Natural killer cell (primary cell): Measurements from ENCODE around the gene MAX. TPM values are rescaled to one million over a fixed set of nuclear protein-coding genes. Genes with fewer than 3 reads are reported as not detected.
"Not testable (repeated sequence)": the region's sequence is repeated elsewhere in the genome, so short reads cannot be mapped to it uniquely, and the experiment has no call there.

Source experiments
- ATAC-seq, 3 donors: fragments of 150-1000 bp in 2 of 3; fragments of 200-7000 bp in 1 of 3; cut with Tn5 transposase; 1 replicate in 1 of 3; 2 replicates in 2 of 3; pipeline ENCODE4 v1.10.0; 2021; ENCODE audit warnings: mild to moderate bottlenecking in 2 of 3, moderate library complexity in 2 of 3
- DNase-seq, 2 donors: peaks; one replicate each; pipeline versions ENCODE4 v3.0.0 to v3.0.0-alpha.2; 2013 to 2021; ENCODE audit warnings: mixed read lengths in 1 of 2
- H3K27ac ChIP-seq: one replicate; pipeline ENCODE4 v1.5.1; 2013; ENCODE audit warnings: mild to moderate bottlenecking, low read length
- H3K27me3 ChIP-seq: one replicate; pipeline ENCODE4 v1.6.1; 2013; ENCODE audit warnings: low read length; ENCODE audit not compliant: control insufficient read depth, insufficient read depth
- H3K36me3 ChIP-seq: one replicate; pipeline ENCODE4 v1.6.1; 2013; ENCODE audit warnings: low read length; ENCODE audit not compliant: control insufficient read depth, insufficient read depth
- H3K4me1 ChIP-seq: one replicate; pipeline ENCODE4 v1.6.1; 2013; ENCODE audit warnings: low read length; ENCODE audit not compliant: control insufficient read depth, insufficient read depth
- H3K4me3 ChIP-seq: one replicate; pipeline ENCODE4 v1.5.1; 2013; ENCODE audit warnings: low read length
- H3K9me3 ChIP-seq: one replicate; pipeline ENCODE4 v1.6.1; 2013; ENCODE audit warnings: low read length; ENCODE audit not compliant: control insufficient read depth, insufficient read depth
- H3K27ac Mint-ChIP-seq, 2 donors: one replicate each; pipeline ENCODE4 v1.8.0; 2022; ENCODE audit warnings: mild to moderate bottlenecking in 2 of 2, mixed read lengths in 2 of 2, moderate library complexity in 1 of 2
- H3K27me3 Mint-ChIP-seq, 2 donors: one replicate each; pipeline ENCODE4 v1.8.0; 2022; ENCODE audit warnings: low read depth in 2 of 2, mixed read lengths in 2 of 2
- H3K36me3 Mint-ChIP-seq: one replicate; pipeline ENCODE4 v1.8.0; 2022; ENCODE audit warnings: mixed read lengths
- H3K4me1 Mint-ChIP-seq, 2 donors: one replicate each; pipeline ENCODE4 v1.8.0; 2022; ENCODE audit warnings: mixed read lengths in 2 of 2
- H3K4me3 Mint-ChIP-seq: one replicate; pipeline ENCODE4 v1.8.0; 2022; ENCODE audit warnings: mild to moderate bottlenecking, moderate library complexity, mixed read lengths
- H3K9me3 Mint-ChIP-seq, 2 donors: one replicate each; pipeline ENCODE4 v1.8.0; 2022; ENCODE audit warnings: mixed read lengths in 2 of 2
- CTCF ChIP-seq: fragments of 200-600 bp; IDR thresholded peaks from one replicate; pipeline ENCODE4 v1.8.0; 2022; ENCODE audit warnings: antibody characterized with exemption
- WGBS: methylation state at CpG from one replicate; pipeline ENCODE4 v1.1.7; 2013; ENCODE audit warnings: missing lambda C conversion rate; ENCODE audit not compliant: insufficient coverage; 5-methylcytosine and 5-hydroxymethylcytosine counted together
- intact Hi-C: fragments of 100-400 bp; cut with micrococcal nuclease; formaldehyde crosslinking; loops from one replicate; pipeline ENCODE4 v1.14.2; 2022
- total RNA-seq, 4 donors: library from RNA; stranded (reverse); fragments of 120-200 nt in 1 of 4; gene quantifications; one replicate each; pipeline versions ENCODE4 v1.2.3 to v1.2.4, GENCODE V29; 2013 to 2022

The MAX gene
- total RNA-seq, 3 donors from 2014 or later (not counting 1 experiment from before 2014, with no cell fraction given): 162 to 208 (median 191) TPM

- intact Hi-C loops: no loop called here
- H3K4me3 ChIP-seq: no peak overlapping the region
These were observed 6.6 kb downstream of the MAX start for GRCh38 chr14:65095633-65096205.

GRCh38 chr14:65092349-65092748 is 10.0 kb downstream of the MAX start:
- H3K27ac Mint-ChIP-seq: no peak overlapping the region
- Histone ChIP-seq H3K27ac (no peak overlapping the region), H3K36me3 (peaks cover 79% of the 10 kb centered on the region), H3K9me3 (no peaks in the 10 kb centered on the region), H3K27me3 (no peaks in the 10 kb centered on the region), H3K4me1 (peaks cover 12% of the 10 kb centered on the region), H3K4me3 (no peak overlapping the region)
- H3K36me3 Mint-ChIP-seq: peaks cover 11% of the 10 kb centered on the region
- DNase-seq (no peak), ATAC-seq (no peak)
- no peak overlapping the region for H3K4me3 Mint-ChIP-seq
- H3K4me1 Mint-ChIP-seq: peaks cover 55 to 58% of the 10 kb centered on the region in 2 donors
- intact Hi-C loops: no loop called here
- no peak for TF ChIP-seq CTCF
- no peaks in the 10 kb centered on the region for H3K27me3 Mint-ChIP-seq
- 100% methylated on average over 2 of the region's 2 CpGs for WGBS
- H3K9me3 Mint-ChIP-seq: no peaks in the 10 kb centered on the region

More at GRCh38 chr14:65095633-65096205, 6.6 kb downstream of the MAX start:
- H3K9me3 Mint-ChIP-seq: no peaks in the 10 kb centered on the region
- Histone ChIP-seq H3K4me1 (peaks cover 19% of the 10 kb centered on the region), H3K27me3 (no peaks in the 10 kb centered on the region), H3K36me3 (peaks cover 48% of the 10 kb centered on the region), H3K27ac (no peak overlapping the region), H3K9me3 (no peaks in the 10 kb centered on the region)
- H3K27me3 Mint-ChIP-seq: no peaks in the 10 kb centered on the region
- H3K4me3 Mint-ChIP-seq: peak overlapping the region; percentile 52
- no peak for TF ChIP-seq CTCF
- 55% methylated on average over 3 of the region's 3 CpGs for WGBS
- peak overlapping the region; percentile 76 to 94 for H3K27ac Mint-ChIP-seq
- ATAC-seq (no peak), DNase-seq (no peak)
- H3K4me1 Mint-ChIP-seq: peaks cover 74 to 79% of the 10 kb centered on the region in 2 donors
- H3K36me3 Mint-ChIP-seq: peaks cover 11% of the 10 kb centered on the region

DNA sequence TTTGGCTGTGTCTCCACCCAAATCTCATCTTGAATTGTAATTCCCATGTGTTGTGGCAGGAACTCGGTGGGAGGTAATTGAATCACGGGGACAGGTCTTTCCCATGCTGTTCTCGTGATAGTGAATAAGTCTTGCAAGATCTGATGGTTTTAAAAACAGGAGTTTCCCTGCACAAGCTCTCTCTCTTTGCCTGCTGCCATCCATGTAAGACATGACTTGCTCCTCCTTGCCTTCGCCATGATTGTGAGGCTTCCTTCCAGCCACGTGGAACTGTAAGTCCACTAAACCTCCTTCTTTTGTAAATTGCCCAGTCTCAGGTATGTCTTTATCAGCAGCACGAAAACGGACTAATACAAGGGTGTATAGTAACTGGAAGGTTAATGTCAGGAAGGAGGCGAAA is 14.5 kb downstream of the MAX start:
- peaks cover 39 to 53% of the 10 kb centered on the region in 2 donors for H3K4me1 Mint-ChIP-seq

DNA sequence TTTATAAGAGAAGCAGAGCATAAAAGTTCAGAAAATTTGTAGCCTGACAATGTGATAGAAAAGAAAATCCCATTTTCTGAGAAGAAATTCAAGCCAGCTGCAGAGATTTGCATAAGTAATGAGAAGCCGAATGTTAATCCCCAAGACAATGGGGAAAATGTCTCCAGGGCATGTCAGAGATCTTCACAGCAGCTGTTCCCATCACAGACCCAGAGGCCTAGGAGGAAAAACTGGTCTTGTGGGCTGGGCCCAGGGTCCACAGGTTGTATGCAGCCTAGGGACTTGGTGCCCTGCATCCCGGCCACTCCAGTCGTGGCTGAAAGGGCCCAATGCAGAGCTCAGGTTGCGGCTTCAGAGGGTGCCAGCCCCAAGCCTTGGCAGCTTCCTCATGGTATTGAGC is 15.6 kb downstream of the MAX start:
- H3K9me3 ChIP-seq, H3K9me3 Mint-ChIP-seq, H3K4me3 Mint-ChIP-seq, H3K27ac ChIP-seq, ATAC-seq, H3K4me3 ChIP-seq, intact Hi-C loops, H3K27me3 Mint-ChIP-seq, DNase-seq, H3K27me3 ChIP-seq, H3K4me1 ChIP-seq: not testable (repeated sequence)
- Mint-ChIP-seq H3K36me3 (peaks cover 29% of the 10 kb centered on the region), H3K27ac (peak overlapping the region; percentile 3), H3K4me1 (peaks cover 50 to 64% of the 10 kb centered on the region in 2 donors)
- H3K36me3 ChIP-seq: peaks cover 87% of the 10 kb centered on the region
- 96% methylated on average over 4 of the region's 4 CpGs for WGBS

More for the DNA sequence above, 14.5 kb downstream of the MAX start:
- H3K4me3 Mint-ChIP-seq, H3K27ac ChIP-seq, H3K9me3 ChIP-seq, H3K4me3 ChIP-seq, ATAC-seq, H3K9me3 Mint-ChIP-seq, H3K27me3 ChIP-seq, H3K27me3 Mint-ChIP-seq, DNase-seq, intact Hi-C loops, H3K4me1 ChIP-seq: not testable (repeated sequence)
- WGBS: 89% methylated on average over 6 of the region's 8 CpGs
- peak overlapping the region in 1 of 2 donors; percentile 49 for H3K27ac Mint-ChIP-seq
- peaks cover 20% of the 10 kb centered on the region for H3K36me3 Mint-ChIP-seq
- peaks cover 88% of the 10 kb centered on the region for H3K36me3 ChIP-seq
